DOHH2 (cell line): Measurements from ENCODE around the gene BEND3.

Source experiments
- H3F3A ChIP-seq: fragments of 200-600 bp; sonication (generic), shearing (Covaris generic); 2 replicates; pipeline ENCODE4 v1.6.0; 2016; ENCODE audit warnings: antibody characterized with exemption, mild to moderate bottlenecking; ENCODE audit not compliant: control insufficient read depth, insufficient read depth
- H3K27ac ChIP-seq: fragments of 200-600 bp; sonication (generic); 2 replicates; pipeline ENCODE4 v1.5.1; 2014; ENCODE audit warnings: low read depth, mild to moderate bottlenecking, low read length, moderate library complexity
- H3K27me3 ChIP-seq: fragments of 200-600 bp; sonication (generic); 2 replicates; pipeline ENCODE4 v1.6.1; 2014; ENCODE audit warnings: mild to moderate bottlenecking, low read length, mixed read lengths; ENCODE audit not compliant: control insufficient read depth
- H3K36me3 ChIP-seq: fragments of 200-600 bp; sonication (generic); 2 replicates; pipeline ENCODE4 v1.6.1; 2014; ENCODE audit warnings: mild to moderate bottlenecking, low read length, moderate library complexity, mixed read lengths; ENCODE audit not compliant: control insufficient read depth
- H3K4me1 ChIP-seq: fragments of 200-600 bp; sonication (generic); 2 replicates; pipeline ENCODE4 v1.6.1; 2014; ENCODE audit warnings: mild to moderate bottlenecking, low read length, mixed read lengths; ENCODE audit not compliant: control insufficient read depth
- H3K4me2 ChIP-seq: fragments of 200-600 bp; sonication (generic); 2 replicates; pipeline ENCODE4 v1.6.0; 2014; ENCODE audit warnings: mild to moderate bottlenecking, low read length, moderate library complexity
- H3K4me3 ChIP-seq: fragments of 200-600 bp; sonication (generic); 2 replicates; pipeline ENCODE4 v1.5.1; 2014; ENCODE audit warnings: mild to moderate bottlenecking, low read length, mixed read lengths
- H3K79me2 ChIP-seq: fragments of 200-600 bp; sonication (generic); 2 replicates; pipeline ENCODE4 v1.6.1; 2014; ENCODE audit warnings: mild to moderate bottlenecking, low read length, mixed read lengths; ENCODE audit not compliant: control insufficient read depth
- H3K9me2 ChIP-seq: fragments of 200-600 bp; sonication (generic); replicated peaks from 2 replicates; pipeline ENCODE4 v1.6.1; 2014; ENCODE audit warnings: mild to moderate bottlenecking, low read length, mixed read lengths; ENCODE audit not compliant: control insufficient read depth
- H3K9me3 ChIP-seq: fragments of 200-600 bp; sonication (generic); 2 replicates; pipeline ENCODE4 v1.6.1; 2014; ENCODE audit warnings: antibody characterized with exemption, low read length, mixed read lengths; ENCODE audit not compliant: control insufficient read depth, insufficient read depth
- H4K20me1 ChIP-seq: fragments of 200-600 bp; sonication (generic); 2 replicates; pipeline ENCODE4 v1.6.0; 2014; ENCODE audit warnings: low read depth, mild to moderate bottlenecking, antibody characterized with exemption, low read length, moderate library complexity; ENCODE audit not compliant: control insufficient read depth, insufficient read depth
- CTCF ChIP-seq: fragments of 200-600 bp; sonication (generic); IDR thresholded peaks from one replicate; pipeline ENCODE4 v1.5.1; 2014; ENCODE audit warnings: antibody characterized with exemption, mild to moderate bottlenecking, low read depth, low read length; ENCODE audit not compliant: poor library complexity, severe bottlenecking
- EZH2phosphoT487 ChIP-seq: fragments of 200-600 bp; sonication (generic); IDR thresholded peaks from 2 replicates; pipeline ENCODE4 v1.6.1; 2017; ENCODE audit warnings: borderline replicate concordance, mild to moderate bottlenecking, antibody characterized with exemption, low read length, moderate library complexity, mixed read lengths

Gene BEND3

DNA sequence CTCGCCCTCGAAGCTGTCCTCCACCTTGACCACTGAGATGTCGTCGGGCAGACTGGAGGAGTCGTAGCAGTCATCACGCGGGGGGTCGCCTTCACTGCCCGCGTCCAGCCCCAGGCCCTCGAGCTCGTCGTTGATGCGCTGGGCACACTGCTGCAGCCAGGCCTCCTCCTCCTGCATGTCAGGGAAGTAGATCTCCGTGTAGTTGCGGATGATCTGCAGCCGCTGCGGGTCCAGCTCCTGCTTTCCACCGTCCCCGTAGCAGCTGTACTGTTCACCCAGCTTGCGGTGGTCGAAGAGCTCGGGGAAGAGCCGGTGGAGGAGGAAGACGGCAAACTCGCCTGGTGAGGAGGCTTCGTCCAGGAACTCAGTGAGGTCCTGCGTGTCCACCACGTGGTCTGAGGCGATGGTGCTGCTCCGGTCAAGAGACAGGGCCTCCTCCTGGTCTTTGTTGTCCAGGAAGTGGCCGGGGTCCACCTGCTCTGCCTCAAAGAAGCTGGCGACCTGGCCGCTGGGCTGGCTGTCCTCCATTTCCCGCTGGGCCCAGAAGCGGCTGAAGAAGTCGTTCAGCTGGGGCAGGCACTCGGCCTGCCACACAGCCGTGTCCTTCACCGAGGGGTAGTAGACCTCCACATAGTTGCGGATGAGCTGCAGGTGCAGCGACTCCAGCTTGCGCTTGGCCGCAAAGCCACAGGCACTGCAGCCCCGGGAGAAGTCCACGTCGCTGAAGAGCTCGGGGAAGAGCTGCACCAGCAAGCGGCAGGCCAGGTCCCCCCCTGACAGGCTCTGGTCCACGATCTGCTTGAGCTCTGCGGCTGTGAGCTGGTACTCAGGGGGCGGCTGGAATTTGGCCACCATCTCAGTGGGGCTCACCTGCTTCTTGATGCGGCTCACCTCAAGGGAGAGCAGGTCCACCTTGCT lies 45.4 kb downstream of the BEND3 start:
- Histone ChIP-seq H3F3A (no peaks in the 10 kb centered on the region), H3K36me3 (peaks cover 6% of the 10 kb centered on the region; the same call in 1 of the 2 replicates), H3K79me2 (no peaks in the 10 kb centered on the region), H3K4me2 (no peak overlapping the region), H3K9me2 (no peaks in the 10 kb centered on the region), H3K27me3 (no peaks in the 10 kb centered on the region), H3K27ac (no peak overlapping the region), H3K4me1 (0 out of 2 replicates have a peak, but pooled peaks cover under 1% of the 10 kb centered on the region), H4K20me1 (no peaks in the 10 kb centered on the region), H3K9me3 (no peaks in the 10 kb centered on the region), H3K4me3 (no peak overlapping the region)
- TF ChIP-seq CTCF: no peak
- no peak for TF ChIP-seq EZH2phosphoT487

DNA sequence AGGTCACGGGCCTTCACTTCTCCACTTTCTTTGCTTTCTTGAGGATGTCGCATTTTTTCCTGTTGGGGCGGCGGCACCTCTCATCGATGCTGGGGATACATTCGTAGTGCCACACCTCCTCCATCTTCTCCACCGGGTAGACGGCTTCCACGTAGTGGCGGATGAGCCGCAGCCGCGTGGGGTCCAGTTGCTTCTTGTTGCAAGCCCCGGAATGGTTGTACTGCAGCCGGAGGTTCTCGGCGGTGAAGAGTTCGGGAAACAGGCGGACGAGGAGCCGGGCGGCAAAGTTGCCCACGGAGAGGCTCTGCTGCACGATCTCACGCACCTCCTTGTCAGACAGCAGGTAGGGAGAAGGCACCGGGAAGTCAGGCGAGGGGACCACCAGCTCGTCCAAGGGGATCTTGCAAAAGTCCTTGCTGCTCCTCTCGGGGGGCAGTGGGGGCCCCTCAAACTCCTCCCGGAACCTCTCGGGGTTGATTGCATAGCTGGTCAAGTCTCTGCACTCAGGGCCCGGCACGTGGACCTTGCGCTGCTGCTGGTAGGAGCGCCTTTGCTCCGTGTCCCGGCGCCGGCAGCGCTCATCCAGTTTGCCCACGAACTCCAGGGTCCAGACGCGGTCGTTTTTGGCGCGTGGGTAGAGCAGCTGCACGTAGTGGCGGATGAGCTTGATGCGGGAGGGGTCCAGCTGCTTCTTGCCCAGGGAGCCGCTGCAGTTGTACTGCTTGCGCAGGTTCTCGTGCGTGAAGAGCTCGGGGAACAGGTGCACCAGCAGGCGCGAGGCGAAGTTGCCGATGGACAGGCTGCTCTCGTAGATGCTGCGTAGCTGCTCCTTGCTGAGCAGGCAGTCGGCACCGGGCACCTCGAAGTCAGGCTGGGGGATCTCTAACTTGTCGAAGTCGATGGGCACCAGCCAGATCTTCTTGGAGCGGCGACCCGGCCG lies 46.4 kb downstream of the BEND3 start:
- peaks cover 6% of the 10 kb centered on the region; the same call in 1 of the 2 replicates for H3K36me3 ChIP-seq
- H4K20me1 ChIP-seq: no peaks in the 10 kb centered on the region
- H3K9me3 ChIP-seq: no peaks in the 10 kb centered on the region
- no peaks in the 10 kb centered on the region for H3K27me3 ChIP-seq
- 0 out of 2 replicates have a peak, but pooled peaks cover 2% of the 10 kb centered on the region for H3K4me1 ChIP-seq
- H3K4me3 ChIP-seq: no peak overlapping the region
- H3K79me2 ChIP-seq: no peaks in the 10 kb centered on the region
- H3K27ac ChIP-seq: no peak overlapping the region
- TF ChIP-seq CTCF (no peak), EZH2phosphoT487 (no peak)
- H3K4me2 ChIP-seq: no peak overlapping the region
- H3F3A ChIP-seq: no peaks in the 10 kb centered on the region
- no peaks in the 10 kb centered on the region for H3K9me2 ChIP-seq

GRCh38 chr6:107066697-107067659 lies 48.3 kb downstream of the BEND3 start:
- 0 out of 2 replicates have a peak, but pooled peaks cover 2% of the 10 kb centered on the region for H3K4me1 ChIP-seq
- H3K27ac ChIP-seq: no peak overlapping the region
- H3K79me2 ChIP-seq: no peaks in the 10 kb centered on the region
- no peaks in the 10 kb centered on the region for H3K9me3 ChIP-seq
- no peaks in the 10 kb centered on the region for H4K20me1 ChIP-seq
- no peak overlapping the region for H3K4me2 ChIP-seq
- H3K36me3 ChIP-seq: peaks cover 6% of the 10 kb centered on the region; the same call in 1 of the 2 replicates
- H3K27me3 ChIP-seq: no peaks in the 10 kb centered on the region
- no peaks in the 10 kb centered on the region for H3F3A ChIP-seq
- H3K4me3 ChIP-seq: no peak overlapping the region
- TF ChIP-seq CTCF: no peak
- TF ChIP-seq EZH2phosphoT487: no peak
- H3K9me2 ChIP-seq: no peaks in the 10 kb centered on the region
